A673 (cell line): ENCODE measurements around the gene SLC22A23. TPM values are rescaled to one million over a fixed set of nuclear protein-coding genes. Genes with fewer than 3 reads are reported as not detected.

ENCODE experiments used
- BruUV-seq: library from RNA; stranded (reverse); fragments of 400-500 nt; replicated peaks from 2 replicates; lab custom pipeline; 2021; lab: Mats Ljungman, UMichigan
- CTCF ChIA-PET: fragments of 300-600 bp; sonication (Branson Sonifier 250); formaldehyde crosslinking; loops from one replicate; lab custom pipeline; 2022; ENCODE audit warnings: antibody characterized with exemption; lab: Charles Lee
- POLR2A ChIA-PET: fragments of 300-600 bp; sonication (Branson Sonifier 250); formaldehyde crosslinking; loops from one replicate; lab custom pipeline; 2022; ENCODE audit warnings: antibody characterized with exemption; ENCODE audit not compliant: low non-redundant PET; lab: Charles Lee
- DNase-seq: peaks from one replicate; pipeline ENCODE4 v3.0.0-alpha.2; 2015; ENCODE audit warnings: low spot score
- H3K27ac ChIP-seq: fragments of 200-600 bp; sonication (generic); 2 replicates; pipeline ENCODE4 v1.5.1; 2016; ENCODE audit warnings: mixed run types, low read depth, mild to moderate bottlenecking, mixed read lengths, antibody characterized with exemption, low read length; ENCODE audit not compliant: poor library complexity, severe bottlenecking
- H3K27me3 ChIP-seq: fragments of 200-600 bp; sonication (generic); replicated peaks from 2 replicates; pipeline ENCODE4 v1.6.1; 2017; ENCODE audit warnings: mixed run types, low read depth, mild to moderate bottlenecking, mixed read lengths, antibody characterized with exemption, low read length; ENCODE audit not compliant: insufficient read depth, poor library complexity
- H3K36me3 ChIP-seq: fragments of 200-600 bp; sonication (generic); 2 replicates; pipeline ENCODE4 v1.6.1; 2016; ENCODE audit warnings: mixed run types, mild to moderate bottlenecking, mixed read lengths, antibody characterized with exemption, low read length; ENCODE audit not compliant: insufficient read depth, poor library complexity, severe bottlenecking
- H3K4me1 ChIP-seq: fragments of 200-600 bp; sonication (generic); 2 replicates; pipeline ENCODE4 v1.6.1; 2017; ENCODE audit warnings: mixed run types, mild to moderate bottlenecking, mixed read lengths, antibody characterized with exemption, low read length; ENCODE audit not compliant: insufficient read depth, poor library complexity, severe bottlenecking
- H3K4me3 ChIP-seq: fragments of 200-600 bp; sonication (generic); 2 replicates; pipeline ENCODE4 v1.5.1; 2016; ENCODE audit warnings: low read depth, mixed run types, mild to moderate bottlenecking, mixed read lengths, low read length; ENCODE audit not compliant: poor library complexity, severe bottlenecking
- H3K9me3 ChIP-seq: fragments of 200-600 bp; sonication (generic); 2 replicates; pipeline ENCODE4 v1.6.1; 2016; ENCODE audit warnings: mixed run types, low read depth, mild to moderate bottlenecking, mixed read lengths, antibody characterized with exemption, low read length; ENCODE audit not compliant: poor library complexity, severe bottlenecking
- CTCF ChIP-seq: fragments of 300-800, 200-600 bp; sonication (generic); conservative IDR thresholded peaks from 2 replicates; pipeline ENCODE4 v1.5.1; 2017; ENCODE audit warnings: low read depth, mild to moderate bottlenecking, antibody characterized with exemption, low read length, moderate library complexity, mixed read lengths
- EZH2 ChIP-seq: fragments of 200-600 bp; sonication (generic); IDR thresholded peaks from 2 replicates; pipeline ENCODE4 v1.6.1; 2017; ENCODE audit warnings: borderline replicate concordance, low read depth, mild to moderate bottlenecking, mixed read lengths, antibody characterized with exemption, low read length; ENCODE audit not compliant: poor library complexity, severe bottlenecking
- intact Hi-C: fragments of 100-400 bp; cut with micrococcal nuclease; formaldehyde crosslinking; loops from one replicate; pipeline ENCODE4 v1.10.0; 2022; ENCODE audit not compliant: unreplicated experiment
- total RNA-seq: library from RNA; stranded (reverse); gene quantifications from 2 replicates; pipeline ENCODE4 v1.2.3, GENCODE V29; 2021

The SLC22A23 gene
- total RNA-seq, 1 experiment from 2014 or later: 6.2 TPM

- ChIA-PET POLR2A (no interaction called here), CTCF (no interaction called here)
- H3K9me3 ChIP-seq: no peaks in the 10 kb centered on the region
- TF ChIP-seq EZH2: no peak
- TF ChIP-seq CTCF: no peak
- H3K27ac ChIP-seq: no peak overlapping the region
- no peak for DNase-seq
- no peak overlapping the region for H3K4me3 ChIP-seq
- H3K27me3 ChIP-seq: no peaks in the 10 kb centered on the region
- H3K36me3 ChIP-seq: no peaks in the 10 kb centered on the region
- intact Hi-C loops: no loop called here
- no TSS peak for BruUV-seq
- H3K4me1 ChIP-seq: peaks cover 18% of the 10 kb centered on the region
Measured at GRCh38 chr6:3283241-3283640, 173.6 kb downstream of the SLC22A23 start.

GRCh38 chr6:3282476-3283236, 174.2 kb downstream of the SLC22A23 start:
- no TSS peak for BruUV-seq
- Histone ChIP-seq H3K4me3 (no peak overlapping the region), H3K27me3 (no peaks in the 10 kb centered on the region), H3K4me1 (peaks cover 18% of the 10 kb centered on the region), H3K27ac (no peak overlapping the region), H3K9me3 (no peaks in the 10 kb centered on the region), H3K36me3 (no peaks in the 10 kb centered on the region)
- POLR2A ChIA-PET: no interaction called here
- no peak for TF ChIP-seq EZH2
- no peak for TF ChIP-seq CTCF
- CTCF ChIA-PET: interaction anchor here (0.6 kb wide), 1 partner anchor 650 kb away, joined by 3 read pairs; no protein-coding TSS in a partner anchor
- intact Hi-C loops: no loop called here
- no peak for DNase-seq

- CTCF ChIA-PET: interaction anchor here (0.6 kb wide), 2 partner anchors 200 to 651 kb away, joined by 3 to 14 read pairs; no protein-coding TSS in a partner anchor
- peak; percentile 19 for DNase-seq
- Histone ChIP-seq H3K4me3 (no peak overlapping the region), H3K9me3 (no peaks in the 10 kb centered on the region), H3K27ac (peak overlapping the region; percentile 3), H3K4me1 (peaks cover 18% of the 10 kb centered on the region), H3K36me3 (no peaks in the 10 kb centered on the region), H3K27me3 (no peaks in the 10 kb centered on the region)
- BruUV-seq: no TSS peak
- TF ChIP-seq EZH2: no peak
- no peak for TF ChIP-seq CTCF
- intact Hi-C loops: no loop called here
- POLR2A ChIA-PET: no interaction called here
Measured at GRCh38 chr6:3281631-3282475, 175.0 kb downstream of the SLC22A23 start.
